HEK293 (cell line): ENCODE measurements around the gene GOLGA5.

Source experiments
- BCL11A ChIP-seq: fragments of 450-650 bp; formaldehyde crosslinking; IDR thresholded peaks from 2 replicates; pipeline ENCODE4 v1.5.1; 2016; ENCODE audit warnings: low read depth, missing biosample characterization, missing genetic modification characterization
- GLIS1 ChIP-seq: fragments of 450-650 bp; formaldehyde crosslinking; IDR thresholded peaks from 2 replicates; pipeline ENCODE4 v1.5.1; 2016; ENCODE audit warnings: missing biosample characterization, missing genetic modification characterization
- KLF1 ChIP-seq: fragments of 450-650 bp; formaldehyde crosslinking; IDR thresholded peaks from 2 replicates; pipeline ENCODE4 v1.5.1; 2016; ENCODE audit warnings: missing biosample characterization, missing genetic modification characterization
- KLF10 ChIP-seq: fragments of 450-650 bp; IDR thresholded peaks from 2 replicates; pipeline ENCODE4 v1.5.1; 2018; ENCODE audit warnings: missing biosample characterization, mild to moderate bottlenecking, missing genetic modification characterization
- KLF7 ChIP-seq: fragments of 450-650 bp; formaldehyde crosslinking; IDR thresholded peaks from 2 replicates; pipeline ENCODE4 v1.5.1; 2016; ENCODE audit warnings: missing biosample characterization, missing genetic modification characterization, borderline replicate concordance
- KLF8 ChIP-seq: fragments of 450-650 bp; formaldehyde crosslinking; IDR thresholded peaks from 2 replicates; pipeline ENCODE4 v1.5.1; 2016; ENCODE audit warnings: missing biosample characterization, missing genetic modification characterization
- KLF9 ChIP-seq: fragments of 450-650 bp; formaldehyde crosslinking; IDR thresholded peaks from 2 replicates; pipeline ENCODE4 v1.5.1; 2016; ENCODE audit warnings: missing biosample characterization, missing genetic modification characterization, low read depth
- RBAK ChIP-seq: fragments of 450-650 bp; formaldehyde crosslinking; IDR thresholded peaks from 2 replicates; pipeline ENCODE4 v1.5.1; 2016; ENCODE audit warnings: missing biosample characterization, missing genetic modification characterization
- SP3 ChIP-seq: fragments of 450-650 bp; formaldehyde crosslinking; IDR thresholded peaks from 2 replicates; pipeline ENCODE4 v1.5.1; 2016; ENCODE audit warnings: missing biosample characterization, missing genetic modification characterization
- SP7 ChIP-seq: fragments of 450-650 bp; formaldehyde crosslinking; IDR thresholded peaks from 2 replicates; pipeline ENCODE4 v1.5.1; 2016; ENCODE audit warnings: missing biosample characterization, missing genetic modification characterization
- ZFP3 ChIP-seq: fragments of 450-650 bp; formaldehyde crosslinking; IDR thresholded peaks from 2 replicates; pipeline ENCODE4 v1.5.1; 2016; ENCODE audit warnings: low read depth, missing biosample characterization, missing genetic modification characterization
- ZFP37 ChIP-seq: fragments of 450-650 bp; formaldehyde crosslinking; IDR thresholded peaks from 2 replicates; pipeline ENCODE4 v1.5.1; 2016; ENCODE audit warnings: missing biosample characterization, missing genetic modification characterization
- ZNF132 ChIP-seq: fragments of 450-650 bp; formaldehyde crosslinking; IDR thresholded peaks from 2 replicates; pipeline ENCODE4 v1.5.1; 2017; ENCODE audit warnings: missing biosample characterization, missing genetic modification characterization, borderline replicate concordance
- ZNF155 ChIP-seq: fragments of 450-650 bp; formaldehyde crosslinking; IDR thresholded peaks from 2 replicates; pipeline ENCODE4 v1.5.1; 2016; ENCODE audit warnings: missing biosample characterization, missing genetic modification characterization
- ZNF274 ChIP-seq, 2 experiments: fragments of 200-500 bp in 1 of 2; fragments of 450-650 bp in 1 of 2; sonication (Bioruptor generic) in 1 of 2; formaldehyde crosslinking in 1 of 2; IDR thresholded peaks; 2 replicates each; pipeline versions ENCODE4 v1.5.1 to v1.6.1; 2014 to 2016; ENCODE audit warnings: borderline replicate concordance in 1 of 2, inconsistent platforms in 1 of 2, low read length in 1 of 2, missing biosample characterization in 1 of 2, missing genetic modification characterization in 1 of 2
- ZNF501 ChIP-seq: fragments of 450-650 bp; formaldehyde crosslinking; IDR thresholded peaks from 2 replicates; pipeline ENCODE4 v1.5.1; 2016; ENCODE audit warnings: missing biosample characterization, missing genetic modification characterization
- ZNF529 ChIP-seq: fragments of 450-650 bp; formaldehyde crosslinking; IDR thresholded peaks from 2 replicates; pipeline ENCODE4 v1.5.1; 2017; ENCODE audit warnings: missing genetic modification characterization, missing biosample characterization; ENCODE audit not compliant: insufficient replicate concordance
- ZNF548 ChIP-seq: fragments of 450-650 bp; formaldehyde crosslinking; IDR thresholded peaks from 2 replicates; pipeline ENCODE4 v1.5.1; 2016; ENCODE audit warnings: missing biosample characterization, missing genetic modification characterization
- ZNF624 ChIP-seq: fragments of 450-650 bp; formaldehyde crosslinking; IDR thresholded peaks from 2 replicates; pipeline ENCODE4 v1.5.1; 2017; ENCODE audit warnings: missing biosample characterization, missing genetic modification characterization
- TF ChIP-seq, protein P1 (sequence below): fragments of 450-650 bp; formaldehyde crosslinking; IDR thresholded peaks from 2 replicates; pipeline ENCODE4 v1.5.1; 2017; ENCODE audit warnings: missing biosample characterization, mild to moderate bottlenecking, missing genetic modification characterization, moderate library complexity
- TF ChIP-seq, protein P2 (sequence below): fragments of 450-650 bp; formaldehyde crosslinking; IDR thresholded peaks from 2 replicates; pipeline ENCODE4 v1.5.1; 2016; ENCODE audit warnings: missing biosample characterization, missing genetic modification characterization
- TF ChIP-seq, protein P3 (sequence below): fragments of 450-650 bp; formaldehyde crosslinking; IDR thresholded peaks from 2 replicates; pipeline ENCODE4 v1.5.1; 2016; ENCODE audit warnings: missing biosample characterization, missing genetic modification characterization
- TF ChIP-seq, protein P4 (sequence below): fragments of 450-650 bp; formaldehyde crosslinking; conservative IDR thresholded peaks from 2 replicates; pipeline ENCODE4 v1.5.1; 2016; ENCODE audit warnings: low read depth, missing biosample characterization, missing genetic modification characterization
- TF ChIP-seq, protein P5 (sequence below): fragments of 450-650 bp; formaldehyde crosslinking; IDR thresholded peaks from 2 replicates; pipeline ENCODE4 v1.5.1; 2016; ENCODE audit warnings: missing biosample characterization, missing genetic modification characterization
- TF ChIP-seq, protein P6 (sequence below): fragments of 450-650 bp; formaldehyde crosslinking; IDR thresholded peaks from 2 replicates; pipeline ENCODE4 v1.5.1; 2017; ENCODE audit warnings: missing biosample characterization, missing genetic modification characterization

The GOLGA5 gene

DNA sequence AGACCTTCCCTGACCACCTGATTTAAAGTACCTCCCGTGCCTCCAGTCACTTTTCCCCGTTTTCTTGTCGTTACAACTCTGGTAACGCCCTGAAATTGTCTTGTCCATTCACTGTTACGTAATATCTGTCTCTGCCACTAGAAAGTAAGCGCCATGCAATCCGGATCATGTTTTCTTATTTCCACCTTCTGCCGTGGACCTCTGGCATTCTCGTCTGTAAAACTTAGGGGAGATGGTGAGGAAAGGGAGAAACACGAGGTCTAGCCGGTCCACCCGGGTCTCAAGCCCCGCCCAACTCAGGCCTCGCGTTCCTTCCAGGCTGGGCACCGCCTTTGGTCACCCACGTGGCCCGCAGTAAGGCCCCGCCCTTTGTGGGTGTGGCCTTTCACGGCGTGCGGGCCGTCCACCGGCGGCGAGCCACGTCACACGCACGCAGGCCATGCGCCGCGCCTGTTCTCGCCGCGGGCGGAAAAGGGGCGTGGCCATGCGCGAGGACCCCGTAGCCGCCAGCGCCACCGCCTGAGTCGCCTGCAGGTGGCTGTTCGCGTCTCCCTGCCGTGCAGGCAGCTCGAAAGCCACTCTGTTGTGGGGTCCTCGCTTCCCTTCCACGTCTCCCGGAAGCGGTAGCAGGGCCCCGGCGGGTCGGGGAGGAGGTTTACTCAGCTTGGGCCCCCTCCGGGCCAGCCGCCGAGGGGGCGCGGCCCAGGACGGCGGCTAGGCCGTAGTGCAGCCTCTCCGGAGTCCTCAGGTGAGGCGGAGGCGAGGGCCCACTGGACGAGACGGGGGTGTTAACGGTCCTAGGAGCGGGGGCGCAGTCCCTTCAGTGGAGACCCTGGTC lies at the start of gene GOLGA5 (continued):
- TF ChIP-seq ZNF274 (IDR thresholded peaks at IDR 0.05; ENCODE audit: low read length) (no peak), ZNF274 (tag by site-specific recombination; IDR thresholded peaks at IDR 0.05; ENCODE audit: borderline replicate concordance) (no peak), ZNF501 (tag by site-specific recombination) (peak; percentile 29), ZFP3 (peak; percentile 78), KLF7 (0 out of 2 replicates have a peak, but pooled peaks have one; percentile 79), ZNF529 (tag by site-specific recombination) (no peak), GLIS1 (tag by site-specific recombination) (peak; percentile 68), SP3 (tag by site-specific recombination) (peak; percentile 98), KLF1 (tag by site-specific recombination) (peak; percentile 88), SP7 (tag by site-specific recombination) (peak; percentile 64; the same call in 1 of the 2 replicates), ZNF132 (tag by site-specific recombination) (no peak), ZFP37 (no peak), BCL11A (tag by site-specific recombination) (no peak), ZNF624 (tag by site-specific recombination) (no peak), RBAK (tag by site-specific recombination) (no peak), KLF8 (tag by site-specific recombination) (peak; percentile 87; the same call in 1 of the 2 replicates), KLF9 (tag by site-specific recombination) (peak; percentile 98), ZNF155 (tag by site-specific recombination) (no peak), ZNF548 (tag by site-specific recombination) (no peak), KLF10 (peak; percentile 91)
- TF ChIP-seq, protein P1, sequence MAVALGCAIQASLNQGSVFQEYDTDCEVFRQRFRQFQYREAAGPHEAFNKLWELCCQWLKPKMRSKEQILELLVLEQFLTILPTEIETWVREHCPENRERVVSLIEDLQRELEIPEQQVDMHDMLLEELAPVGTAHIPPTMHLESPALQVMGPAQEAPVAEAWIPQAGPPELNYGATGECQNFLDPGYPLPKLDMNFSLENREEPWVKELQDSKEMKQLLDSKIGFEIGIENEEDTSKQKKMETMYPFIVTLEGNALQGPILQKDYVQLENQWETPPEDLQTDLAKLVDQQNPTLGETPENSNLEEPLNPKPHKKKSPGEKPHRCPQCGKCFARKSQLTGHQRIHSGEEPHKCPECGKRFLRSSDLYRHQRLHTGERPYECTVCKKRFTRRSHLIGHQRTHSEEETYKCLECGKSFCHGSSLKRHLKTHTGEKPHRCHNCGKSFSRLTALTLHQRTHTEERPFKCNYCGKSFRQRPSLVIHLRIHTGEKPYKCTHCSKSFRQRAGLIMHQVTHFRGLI (tag by site-specific recombination), result peak; percentile 94
- TF ChIP-seq, protein P2, sequence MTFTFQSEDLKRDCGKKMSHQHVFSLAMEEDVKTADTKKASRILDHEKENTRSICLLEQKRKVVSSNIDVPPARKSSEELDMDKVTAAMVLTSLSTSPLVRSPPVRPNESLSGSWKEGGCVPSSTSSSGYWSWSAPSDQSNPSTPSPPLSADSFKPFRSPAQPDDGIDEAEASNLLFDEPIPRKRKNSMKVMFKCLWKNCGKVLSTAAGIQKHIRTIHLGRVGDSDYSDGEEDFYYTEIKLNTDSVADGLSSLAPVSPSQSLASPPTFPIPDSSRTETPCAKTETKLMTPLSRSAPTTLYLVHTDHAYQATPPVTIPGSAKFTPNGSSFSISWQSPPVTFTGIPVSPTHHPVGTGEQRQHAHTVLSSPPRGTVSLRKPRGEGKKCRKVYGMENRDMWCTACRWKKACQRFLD, result no peak
- TF ChIP-seq, protein P3, sequence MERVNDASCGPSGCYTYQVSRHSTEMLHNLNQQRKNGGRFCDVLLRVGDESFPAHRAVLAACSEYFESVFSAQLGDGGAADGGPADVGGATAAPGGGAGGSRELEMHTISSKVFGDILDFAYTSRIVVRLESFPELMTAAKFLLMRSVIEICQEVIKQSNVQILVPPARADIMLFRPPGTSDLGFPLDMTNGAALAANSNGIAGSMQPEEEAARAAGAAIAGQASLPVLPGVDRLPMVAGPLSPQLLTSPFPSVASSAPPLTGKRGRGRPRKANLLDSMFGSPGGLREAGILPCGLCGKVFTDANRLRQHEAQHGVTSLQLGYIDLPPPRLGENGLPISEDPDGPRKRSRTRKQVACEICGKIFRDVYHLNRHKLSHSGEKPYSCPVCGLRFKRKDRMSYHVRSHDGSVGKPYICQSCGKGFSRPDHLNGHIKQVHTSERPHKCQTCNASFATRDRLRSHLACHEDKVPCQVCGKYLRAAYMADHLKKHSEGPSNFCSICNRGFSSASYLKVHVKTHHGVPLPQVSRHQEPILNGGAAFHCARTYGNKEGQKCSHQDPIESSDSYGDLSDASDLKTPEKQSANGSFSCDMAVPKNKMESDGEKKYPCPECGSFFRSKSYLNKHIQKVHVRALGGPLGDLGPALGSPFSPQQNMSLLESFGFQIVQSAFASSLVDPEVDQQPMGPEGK, result peak; percentile 97
- TF ChIP-seq, protein P4, sequence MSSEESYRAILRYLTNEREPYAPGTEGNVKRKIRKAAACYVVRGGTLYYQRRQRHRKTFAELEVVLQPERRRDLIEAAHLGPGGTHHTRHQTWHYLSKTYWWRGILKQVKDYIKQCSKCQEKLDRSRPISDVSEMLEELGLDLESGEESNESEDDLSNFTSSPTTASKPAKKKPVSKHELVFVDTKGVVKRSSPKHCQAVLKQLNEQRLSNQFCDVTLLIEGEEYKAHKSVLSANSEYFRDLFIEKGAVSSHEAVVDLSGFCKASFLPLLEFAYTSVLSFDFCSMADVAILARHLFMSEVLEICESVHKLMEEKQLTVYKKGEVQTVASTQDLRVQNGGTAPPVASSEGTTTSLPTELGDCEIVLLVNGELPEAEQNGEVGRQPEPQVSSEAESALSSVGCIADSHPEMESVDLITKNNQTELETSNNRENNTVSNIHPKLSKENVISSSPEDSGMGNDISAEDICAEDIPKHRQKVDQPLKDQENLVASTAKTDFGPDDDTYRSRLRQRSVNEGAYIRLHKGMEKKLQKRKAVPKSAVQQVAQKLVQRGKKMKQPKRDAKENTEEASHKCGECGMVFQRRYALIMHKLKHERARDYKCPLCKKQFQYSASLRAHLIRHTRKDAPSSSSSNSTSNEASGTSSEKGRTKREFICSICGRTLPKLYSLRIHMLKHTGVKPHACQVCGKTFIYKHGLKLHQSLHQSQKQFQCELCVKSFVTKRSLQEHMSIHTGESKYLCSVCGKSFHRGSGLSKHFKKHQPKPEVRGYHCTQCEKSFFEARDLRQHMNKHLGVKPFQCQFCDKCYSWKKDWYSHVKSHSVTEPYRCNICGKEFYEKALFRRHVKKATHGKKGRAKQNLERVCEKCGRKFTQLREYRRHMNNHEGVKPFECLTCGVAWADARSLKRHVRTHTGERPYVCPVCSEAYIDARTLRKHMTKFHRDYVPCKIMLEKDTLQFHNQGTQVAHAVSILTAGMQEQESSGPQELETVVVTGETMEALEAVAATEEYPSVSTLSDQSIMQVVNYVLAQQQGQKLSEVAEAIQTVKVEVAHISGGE (tag by site-specific recombination), result peak; percentile 68
- TF ChIP-seq, protein P5, sequence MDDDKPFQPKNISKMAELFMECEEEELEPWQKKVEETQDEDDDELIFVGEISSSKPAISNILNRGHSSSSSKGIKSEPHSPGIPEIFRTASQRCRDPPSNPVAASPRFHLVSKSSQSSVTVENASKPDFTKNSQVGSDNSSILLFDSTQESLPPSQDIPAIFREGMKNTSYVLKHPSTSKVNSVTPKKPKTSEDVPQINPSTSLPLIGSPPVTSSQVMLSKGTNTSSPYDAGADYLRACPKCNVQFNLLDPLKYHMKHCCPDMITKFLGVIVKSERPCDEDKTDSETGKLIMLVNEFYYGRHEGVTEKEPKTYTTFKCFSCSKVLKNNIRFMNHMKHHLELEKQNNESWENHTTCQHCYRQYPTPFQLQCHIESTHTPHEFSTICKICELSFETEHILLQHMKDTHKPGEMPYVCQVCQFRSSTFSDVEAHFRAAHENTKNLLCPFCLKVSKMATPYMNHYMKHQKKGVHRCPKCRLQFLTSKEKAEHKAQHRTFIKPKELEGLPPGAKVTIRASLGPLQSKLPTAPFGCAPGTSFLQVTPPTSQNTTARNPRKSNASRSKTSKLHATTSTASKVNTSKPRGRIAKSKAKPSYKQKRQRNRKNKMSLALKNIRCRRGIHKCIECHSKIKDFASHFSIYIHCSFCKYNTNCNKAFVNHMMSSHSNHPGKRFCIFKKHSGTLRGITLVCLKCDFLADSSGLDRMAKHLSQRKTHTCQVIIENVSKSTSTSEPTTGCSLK (tag by site-specific recombination), result 0 out of 2 replicates have a peak, but pooled peaks have one; percentile 54
- TF ChIP-seq, protein P6, sequence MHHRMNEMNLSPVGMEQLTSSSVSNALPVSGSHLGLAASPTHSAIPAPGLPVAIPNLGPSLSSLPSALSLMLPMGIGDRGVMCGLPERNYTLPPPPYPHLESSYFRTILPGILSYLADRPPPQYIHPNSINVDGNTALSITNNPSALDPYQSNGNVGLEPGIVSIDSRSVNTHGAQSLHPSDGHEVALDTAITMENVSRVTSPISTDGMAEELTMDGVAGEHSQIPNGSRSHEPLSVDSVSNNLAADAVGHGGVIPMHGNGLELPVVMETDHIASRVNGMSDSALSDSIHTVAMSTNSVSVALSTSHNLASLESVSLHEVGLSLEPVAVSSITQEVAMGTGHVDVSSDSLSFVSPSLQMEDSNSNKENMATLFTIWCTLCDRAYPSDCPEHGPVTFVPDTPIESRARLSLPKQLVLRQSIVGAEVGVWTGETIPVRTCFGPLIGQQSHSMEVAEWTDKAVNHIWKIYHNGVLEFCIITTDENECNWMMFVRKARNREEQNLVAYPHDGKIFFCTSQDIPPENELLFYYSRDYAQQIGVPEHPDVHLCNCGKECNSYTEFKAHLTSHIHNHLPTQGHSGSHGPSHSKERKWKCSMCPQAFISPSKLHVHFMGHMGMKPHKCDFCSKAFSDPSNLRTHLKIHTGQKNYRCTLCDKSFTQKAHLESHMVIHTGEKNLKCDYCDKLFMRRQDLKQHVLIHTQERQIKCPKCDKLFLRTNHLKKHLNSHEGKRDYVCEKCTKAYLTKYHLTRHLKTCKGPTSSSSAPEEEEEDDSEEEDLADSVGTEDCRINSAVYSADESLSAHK, result no peak
